Islet of Langerhans (tissue), 1 donor: ENCODE measurements around the gene FBXO38.
A peak's percentile ranks its signal among the peaks of the same experiment; 100 is the strongest.
"Not testable (repeated sequence)": the region's sequence is repeated elsewhere in the genome, so short reads cannot be mapped to it uniquely, and the experiment has no call there.

Source experiments
- FAIRE-seq: peaks from one replicate; lab custom pipeline; 2011; peaks lifted over from hg19 to GRCh38; lab: Jason Lieb, UNC

Gene FBXO38

GRCh38 chr5:148427370-148428042 is 43.7 kb downstream of the FBXO38 start:
- FAIRE-seq = no peak

- FAIRE-seq = no peak
Measured at GRCh38 chr5:148428848-148429247, 45.1 kb downstream of the FBXO38 start.

- no peak for FAIRE-seq
Measured at GRCh38 chr5:148433826-148434225, 50.1 kb downstream of the FBXO38 start.

- FAIRE-seq = no peak
Measured at GRCh38 chr5:148436029-148436428, 52.3 kb downstream of the FBXO38 start.

- no peak for FAIRE-seq
Measured at GRCh38 chr5:148437249-148437648, 53.5 kb downstream of the FBXO38 start.

GRCh38 chr5:148438933-148439332 is 55.2 kb downstream of the FBXO38 start:
- no peak for FAIRE-seq

- no peak for FAIRE-seq
Measured at GRCh38 chr5:148443241-148443640, 59.5 kb downstream of the FBXO38 start.

GRCh38 chr5:148443998-148444397 is 60.2 kb downstream of the FBXO38 start:
- peak; percentile 99 for FAIRE-seq

GRCh38 chr5:148445578-148445977 is 61.8 kb downstream of the FBXO38 start:
- no peak for FAIRE-seq

GRCh38 chr5:148446611-148447010 is 62.9 kb downstream of the FBXO38 start:
- no peak for FAIRE-seq

GRCh38 chr5:148452499-148453193 is 68.9 kb downstream of the FBXO38 start:
- FAIRE-seq = no peak

- FAIRE-seq = no peak
Measured at GRCh38 chr5:148454576-148454975, 70.8 kb downstream of the FBXO38 start.

GRCh38 chr5:148455185-148455584 is 71.4 kb downstream of the FBXO38 start:
- no peak for FAIRE-seq

GRCh38 chr5:148457183-148457620 is 73.4 kb downstream of the FBXO38 start:
- FAIRE-seq = peak; percentile 97

- FAIRE-seq = no peak
Measured at GRCh38 chr5:148458036-148458888, 74.5 kb downstream of the FBXO38 start.

- FAIRE-seq = no peak
Measured at GRCh38 chr5:148459669-148460068, 75.9 kb downstream of the FBXO38 start.

- no peak for FAIRE-seq
Measured at GRCh38 chr5:148465381-148466235, 81.8 kb downstream of the FBXO38 start.

- no peak for FAIRE-seq
Measured at GRCh38 chr5:148466236-148466580, 82.5 kb downstream of the FBXO38 start.

- no peak for FAIRE-seq
Measured at GRCh38 chr5:148467958-148468357, 84.2 kb downstream of the FBXO38 start.

- FAIRE-seq = not testable (repeated sequence)
Measured at GRCh38 chr5:148468746-148469145, 85.0 kb downstream of the FBXO38 start.

- FAIRE-seq = peak; percentile 97
Measured at GRCh38 chr5:148469501-148469935, 85.8 kb downstream of the FBXO38 start.

- FAIRE-seq = no peak
Measured at GRCh38 chr5:148471379-148471778, 87.6 kb downstream of the FBXO38 start.
